GM12892 (cell line): ENCODE measurements around the gene MRPL1.

Experiments used
- POLR2A ChIP-seq: IDR thresholded peaks from 2 replicates; pipeline ENCODE4 v1.6.1; 2011; ENCODE audit warnings: low read depth, low read length, control low read depth
- POLR2AphosphoS5 ChIP-seq: IDR thresholded peaks from 2 replicates; pipeline ENCODE4 v1.6.1; 2011; ENCODE audit warnings: low read depth, low read length, control low read depth
- TAF1 ChIP-seq: IDR thresholded peaks from 2 replicates; pipeline ENCODE4 v1.6.1; 2011; ENCODE audit warnings: low read depth, mild to moderate bottlenecking, control low read depth, low read length, borderline replicate concordance

GRCh38 chr4:77893451-77893850 is 30.8 kb downstream of the MRPL1 start:
- TF ChIP-seq POLR2A (no peak), TAF1 (no peak), POLR2AphosphoS5 (no peak)
